Measurements from ENCODE around the gene ANKRD39. TPM values are rescaled to one million over a fixed set of nuclear protein-coding genes. Genes with fewer than 3 reads are reported as not detected.

The ANKRD39 gene
- total and polyA plus RNA-seq, 2 experiments from 2014 or later, result 17.5 to 32.0 TPM

GRCh38 chr2:96877631-96878092, 19.8 kb upstream of the ANKRD39 start:
- no peaks in the 10 kb centered on the region for H3K36me3 Mint-ChIP-seq (ENCODE audit: low read depth)
- no peak overlapping the region for H3K4me3 Mint-ChIP-seq
- no peaks in the 10 kb centered on the region; the same call in 2 of the 3 replicates for H3K9me3 Mint-ChIP-seq
- no peak for TF ChIP-seq NANOG (IDR thresholded peaks at IDR 0.05; ENCODE audit: borderline replicate concordance)
- no peak for TF ChIP-seq EZH2 (IDR thresholded peaks at IDR 0.05; ENCODE audit: low read depth, unreplicated experiment)
- no peak for TF ChIP-seq ZNF114 (CRISPR knock-in tag; IDR thresholded peaks at IDR 0.05)
- TF ChIP-seq ZNF331 (CRISPR knock-in tag; IDR thresholded peaks at IDR 0.05; ENCODE audit: low read depth), result no peak
- TF ChIP-seq POLR2AphosphoS5 (IDR thresholded peaks at IDR 0.05; ENCODE audit: low read depth), result no peak
- no peak for TF ChIP-seq JUNB (IDR thresholded peaks at IDR 0.05; ENCODE audit: unreplicated experiment)
- TF ChIP-seq ETS1 (IDR thresholded peaks at IDR 0.05), result no peak
- TF ChIP-seq EZH2phosphoT487 (IDR thresholded peaks at IDR 0.05; ENCODE audit: unreplicated experiment), result no peak
- no peak for TF ChIP-seq CTCF (conservative IDR thresholded peaks at IDR 0.05; ENCODE audit: low read depth in 2 of 2)
- TF ChIP-seq CREB1 (CRISPR knock-in tag; IDR thresholded peaks at IDR 0.05; ENCODE audit: low read depth), result no peak
- no peak for TF ChIP-seq STAT1 (IDR thresholded peaks at IDR 0.05; ENCODE audit: unreplicated experiment)
- no peak for TF ChIP-seq ZNF462 (CRISPR knock-in tag; IDR thresholded peaks at IDR 0.05)
- TF ChIP-seq REST (IDR thresholded peaks at IDR 0.05; ENCODE audit: unreplicated experiment), result no peak
- no peak overlapping the region for H2AFZ ChIP-seq
- H3K36me3 ChIP-seq (ENCODE audit: insufficient read depth), result no peaks in the 10 kb centered on the region
- ATAC-seq (no peak), DNase-seq (ENCODE audit: low spot score) (no peak)
- H3K27me3 ChIP-seq (ENCODE audit: insufficient read depth), result no peaks in the 10 kb centered on the region
- H3K27ac ChIP-seq (ENCODE audit: low read depth), result no peak overlapping the region
- H3F3A ChIP-seq (replicated peaks; ENCODE audit: low read depth), result peaks cover 21% of the 10 kb centered on the region; the same call in 1 of the 2 replicates
- no peak overlapping the region for H3K4me3 ChIP-seq
- H3K4me1 ChIP-seq (ENCODE audit: insufficient read depth), result peaks cover 58% of the 10 kb centered on the region
- H3K4me2 ChIP-seq, result no peak overlapping the region
- H3K9me2 ChIP-seq (ENCODE audit: insufficient read depth), result no peaks in the 10 kb centered on the region
- H3K79me2 ChIP-seq (replicated peaks; ENCODE audit: insufficient read depth), result no peaks in the 10 kb centered on the region
- H3K4me1 Mint-ChIP-seq, result peaks cover 75% of the 10 kb centered on the region
- H4K20me1 ChIP-seq (replicated peaks; ENCODE audit: insufficient read depth), result no peaks in the 10 kb centered on the region
- no peak overlapping the region; the same call in 1 of the 2 replicates for H3K27ac Mint-ChIP-seq
- H3K27me3 Mint-ChIP-seq (ENCODE audit: insufficient read depth, low read depth, poor library complexity), result peaks cover 44% of the 10 kb centered on the region

Measured in GM23338 (cell line).